GDM1 (cell line): ENCODE data around the gene ARL6IP1.
"Not testable (repeated sequence)": the region's sequence is repeated elsewhere in the genome, so short reads cannot be mapped to it uniquely, and the experiment has no call there.

Experiments
- DNase-seq: peaks from one replicate; lab custom pipeline; 2025; lab: John Stamatoyannopoulos, UW

Gene ARL6IP1

DNA sequence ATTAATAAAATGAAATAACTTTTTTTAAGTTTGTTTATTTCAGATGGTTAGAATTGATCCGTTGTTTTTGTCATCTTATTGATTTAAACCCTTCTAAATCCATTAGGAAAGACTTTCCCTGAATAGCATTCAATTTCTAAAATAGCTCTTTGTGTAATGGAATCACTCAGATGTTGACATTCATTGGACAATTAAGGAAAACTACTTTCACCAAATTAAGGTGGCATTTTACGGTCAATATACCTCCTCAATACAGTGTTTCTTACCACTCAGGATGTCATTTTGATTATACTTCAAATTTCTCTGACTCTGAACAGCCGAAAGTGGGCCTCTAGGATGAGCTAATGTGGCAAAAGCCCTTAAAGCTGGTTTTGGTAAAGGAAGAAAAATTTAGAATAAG is 1.8 kb downstream of the ARL6IP1 start:
- DNase-seq, result no peak

GRCh38 chr16:18797746-18798145 is 3.6 kb downstream of the ARL6IP1 start:
- DNase-seq, result no peak

DNA sequence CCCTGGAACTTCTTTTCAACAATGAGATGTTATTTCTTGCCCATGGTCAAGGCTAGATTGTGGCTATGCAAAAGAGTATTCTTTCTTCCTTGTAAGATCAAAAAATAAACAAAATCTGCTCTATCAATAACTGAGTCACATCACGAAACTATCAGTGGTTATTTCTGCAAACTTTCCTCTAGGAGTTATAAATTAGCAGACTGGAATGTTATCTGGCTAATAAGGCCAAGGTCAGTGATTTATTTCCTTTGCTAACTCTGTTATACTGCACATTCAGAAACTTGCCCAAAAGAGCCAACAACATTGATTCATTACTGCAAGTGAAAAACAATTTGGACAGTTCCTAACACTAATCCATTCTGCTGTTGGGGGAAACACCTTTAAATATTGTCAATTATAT is 5.0 kb downstream of the ARL6IP1 start:
- no peak for DNase-seq

DNA sequence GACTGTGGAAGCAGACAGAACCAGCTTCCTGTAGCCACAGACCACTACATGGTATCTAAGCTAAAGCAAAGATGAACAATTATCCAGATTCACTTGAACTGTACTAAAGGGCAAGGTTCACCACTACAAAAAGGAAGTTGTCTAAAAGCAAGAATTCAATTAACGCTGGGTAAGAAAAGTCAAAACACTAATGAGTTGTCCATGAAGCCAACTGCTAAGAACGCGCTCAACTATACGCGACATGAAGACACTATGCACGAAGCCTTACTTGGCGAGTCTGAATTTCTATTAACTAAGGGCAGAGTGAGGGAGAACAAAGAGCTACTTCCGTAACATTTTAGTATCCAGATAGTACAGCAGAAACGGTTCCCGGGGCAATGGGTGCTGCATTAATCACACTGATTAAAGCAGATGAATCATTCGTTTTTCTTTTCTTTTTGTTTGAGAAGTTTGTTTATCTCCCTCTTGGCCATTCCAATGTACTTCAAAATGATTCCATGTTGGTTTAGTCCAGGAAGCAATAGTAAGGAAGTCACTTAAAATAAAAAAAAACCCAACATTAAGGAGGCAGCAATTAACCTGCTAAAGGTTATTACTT is 8.4 kb downstream of the ARL6IP1 start:
- no peak for DNase-seq

DNA sequence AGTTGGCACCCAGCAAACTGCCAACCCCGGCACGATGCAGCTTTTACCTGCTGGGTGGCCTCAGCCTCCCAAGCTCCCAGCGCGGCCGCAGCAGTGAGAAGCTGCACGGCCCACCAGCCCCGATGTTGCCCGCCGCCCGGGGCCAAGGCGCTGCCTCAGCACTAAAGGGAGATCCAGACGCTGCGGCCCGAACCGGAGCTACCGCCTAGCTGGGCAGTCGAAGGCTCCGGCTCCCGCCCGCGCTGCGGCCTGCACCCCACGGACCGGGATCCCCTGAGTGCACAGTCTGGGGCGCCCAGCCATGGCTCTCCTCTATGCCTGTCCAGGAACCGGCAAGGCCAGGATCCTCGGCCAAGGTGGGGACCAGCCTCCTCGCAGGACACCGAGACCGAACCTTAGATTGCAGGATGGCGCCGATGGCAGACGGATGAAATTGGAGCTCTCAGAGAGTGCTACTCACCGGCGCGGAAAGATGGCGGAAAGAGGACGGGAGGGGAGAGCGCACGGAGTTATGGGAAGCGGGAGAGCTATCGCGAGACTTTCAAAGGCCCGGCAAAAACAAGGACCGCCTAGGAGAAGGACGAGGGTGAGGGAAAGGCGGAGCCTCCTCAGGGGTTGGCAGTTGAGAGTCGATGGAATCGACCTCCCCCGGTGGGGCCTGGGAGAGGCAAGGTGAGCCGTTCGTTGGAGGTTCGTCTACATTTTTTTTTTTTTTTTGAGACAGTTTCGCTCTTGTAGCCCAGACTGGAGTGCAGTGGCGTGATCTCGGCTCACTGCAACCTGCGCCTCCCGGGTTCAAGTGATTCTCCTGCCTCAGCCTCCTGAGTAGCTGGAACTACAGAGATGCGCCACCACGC is 11.3 kb downstream of the ARL6IP1 start, which contains the start of gene RPS15A:
RPS15A (minus strand) TSS at position 485 of the 857 bp plus-strand sequence. CDS start 1,221 bp downstream, outside the sequence.
- peak; percentile 91 for DNase-seq

GRCh38 chr16:18789515-18789849 is 11.9 kb downstream of the ARL6IP1 start:
- no peak for DNase-seq

DNA sequence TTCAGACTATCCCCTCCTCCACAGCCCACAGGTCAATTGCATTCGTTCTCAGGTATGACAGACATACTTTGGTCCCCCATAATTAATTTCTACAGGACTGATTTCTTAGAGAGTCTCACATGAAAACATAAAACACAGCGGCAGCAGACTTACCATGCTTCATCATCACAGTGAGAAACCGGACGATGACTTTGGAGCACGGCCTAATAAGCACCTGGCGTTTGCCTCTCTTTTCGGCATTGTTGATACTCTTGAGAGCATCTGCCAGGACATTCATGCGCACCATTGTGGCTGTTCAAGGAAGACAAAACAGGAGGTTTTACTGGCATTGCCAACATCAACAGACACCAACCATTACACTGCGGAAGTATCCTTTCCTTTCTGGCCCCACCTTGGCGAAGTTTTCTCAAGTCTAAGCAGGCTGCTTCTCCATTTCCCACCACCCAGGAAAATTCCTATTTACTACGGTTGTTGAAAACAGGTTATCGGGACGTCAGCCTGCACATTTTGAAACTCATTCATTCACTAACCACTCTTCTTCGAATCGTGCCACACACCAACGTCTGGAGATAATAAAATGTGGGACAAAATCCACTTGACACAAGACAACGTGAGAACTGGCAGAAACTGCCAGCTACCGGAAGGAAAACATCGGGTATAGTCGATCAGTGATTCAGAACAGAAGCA is 12.4 kb downstream of the ARL6IP1 start:
- no peak for DNase-seq

DNA sequence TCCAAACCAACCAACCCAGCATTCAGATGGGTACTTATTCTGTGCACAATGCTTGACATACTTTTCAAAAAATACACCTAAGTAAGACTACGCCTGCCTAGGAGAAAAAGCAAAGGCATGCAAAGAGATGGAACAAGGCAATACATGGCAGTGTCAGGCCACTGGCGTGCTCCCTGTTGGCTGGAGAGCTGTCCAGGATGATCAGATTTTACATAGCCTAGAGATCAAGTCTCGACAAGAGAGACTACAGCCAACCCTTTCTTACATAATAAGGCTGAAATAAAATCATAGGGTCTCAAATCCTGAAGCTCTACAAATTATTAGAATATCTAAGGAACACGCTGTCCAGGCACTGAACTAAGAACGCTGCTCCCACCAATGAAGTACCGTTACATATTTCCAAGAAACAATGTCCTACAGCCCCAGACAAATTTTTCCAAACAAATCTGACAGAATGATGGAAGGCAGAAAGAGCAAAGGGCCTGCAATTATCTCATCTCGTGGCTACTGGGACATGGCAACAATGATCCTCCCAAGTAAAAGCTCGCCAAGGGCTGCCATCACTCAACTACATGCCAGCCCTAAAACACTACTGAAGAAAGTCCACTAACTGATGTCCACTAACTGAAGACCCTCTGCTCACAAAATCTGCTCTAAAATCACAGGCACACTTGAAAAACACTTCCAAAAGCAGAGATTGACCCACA is 16.3 kb downstream of the ARL6IP1 start:
- DNase-seq, result no peak

DNA sequence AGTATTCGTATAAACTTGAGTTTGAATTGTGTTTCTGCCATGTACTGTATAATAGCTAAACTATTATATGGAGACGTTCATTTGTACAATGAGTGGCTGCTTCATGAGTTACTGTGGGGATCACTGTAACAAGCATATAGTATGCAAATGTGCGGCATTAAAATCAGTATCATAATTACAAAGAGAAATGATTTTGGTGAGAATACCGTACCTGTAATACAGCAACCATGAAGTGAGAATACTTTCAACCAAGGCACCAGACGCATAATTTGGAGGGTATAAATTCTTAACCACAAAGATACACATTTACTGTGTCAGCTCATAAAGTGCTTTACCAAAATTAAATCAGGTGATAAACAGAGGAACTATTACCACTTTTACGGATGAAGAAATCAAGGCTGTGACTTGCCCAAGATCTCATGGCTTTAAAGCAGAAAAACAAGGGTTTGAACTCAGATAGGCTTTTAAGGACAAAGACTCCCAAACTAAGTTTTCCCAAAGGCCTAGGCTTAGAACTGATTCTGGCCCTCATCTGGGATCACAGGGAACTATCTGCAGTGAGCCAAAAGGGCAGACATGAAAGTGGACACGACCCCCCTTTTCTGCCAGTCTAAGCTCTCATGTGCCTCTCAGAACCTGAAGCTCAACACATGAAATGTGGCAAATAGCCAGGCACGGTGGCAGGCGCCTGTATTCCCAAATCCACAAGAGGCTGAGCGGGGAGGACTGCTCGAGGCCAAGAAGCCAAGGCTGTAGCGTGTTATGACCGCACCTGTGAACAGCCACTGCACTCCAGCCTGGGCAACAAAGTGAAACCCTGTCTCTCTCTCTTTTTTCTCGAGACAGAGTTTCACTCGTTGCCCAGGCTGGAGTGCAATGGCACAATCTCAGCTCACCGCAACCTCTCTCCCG is 17.7 kb downstream of the ARL6IP1 start:
- no peak for DNase-seq

DNA sequence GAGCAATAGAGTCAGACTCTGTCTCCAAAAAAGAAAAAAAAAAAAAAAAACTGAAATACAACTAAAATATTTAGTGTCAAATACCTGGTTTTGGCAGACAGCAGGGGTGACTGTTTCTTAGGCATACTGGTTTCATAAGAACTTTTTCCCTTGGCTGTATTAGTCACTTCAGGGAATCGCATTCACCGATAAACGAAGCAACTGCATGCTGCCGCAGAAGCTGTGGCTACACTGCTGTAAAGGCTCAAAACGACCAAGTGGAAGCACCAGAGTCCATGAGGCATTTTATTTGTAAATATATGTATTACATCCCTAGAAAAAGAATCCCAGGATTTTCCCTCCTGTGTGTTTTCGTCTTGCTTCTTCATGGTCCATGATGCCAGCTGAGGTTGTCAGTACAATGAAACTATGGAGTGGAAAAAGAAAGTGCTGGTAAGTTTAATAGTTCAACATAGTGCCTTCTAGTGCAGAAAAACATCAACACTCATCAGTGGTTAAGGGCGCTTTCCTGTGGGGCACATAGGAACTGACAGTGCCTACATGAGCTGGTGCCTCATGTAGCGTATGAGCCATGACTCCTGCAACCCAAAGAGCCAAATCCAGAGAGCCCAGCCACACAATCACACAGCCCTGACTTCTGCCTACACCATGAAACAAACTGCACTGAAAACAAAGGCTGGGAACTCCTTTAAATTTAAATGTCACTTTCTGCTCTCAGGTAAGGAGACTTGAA is 18.5 kb downstream of the ARL6IP1 start:
- DNase-seq, result no peak

- not testable (repeated sequence) for DNase-seq
These were observed 20.1 kb downstream of the ARL6IP1 start for GRCh38 chr16:18781232-18781631.

- DNase-seq, result not testable (repeated sequence)
These were observed 20.8 kb downstream of the ARL6IP1 start for GRCh38 chr16:18780460-18781026.

DNA sequence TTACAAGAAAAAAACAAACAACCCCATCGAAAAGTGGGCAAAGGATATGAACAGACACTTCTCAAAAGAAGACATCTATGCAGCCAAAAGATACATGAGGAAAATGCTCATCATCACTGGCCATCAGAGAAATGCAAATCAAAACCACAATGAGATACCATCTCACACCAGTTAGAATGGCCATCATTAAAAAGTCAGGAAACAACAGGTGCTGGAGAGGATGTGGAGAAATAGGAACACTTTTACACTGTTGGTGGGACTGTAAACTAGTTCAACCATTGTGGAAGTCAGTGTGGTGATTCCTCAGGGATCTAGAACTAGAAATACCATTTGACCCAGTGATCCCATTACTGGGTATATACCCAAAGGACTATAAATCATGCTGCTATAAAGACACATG is 23.7 kb downstream of the ARL6IP1 start:
- not testable (repeated sequence) for DNase-seq

DNA sequence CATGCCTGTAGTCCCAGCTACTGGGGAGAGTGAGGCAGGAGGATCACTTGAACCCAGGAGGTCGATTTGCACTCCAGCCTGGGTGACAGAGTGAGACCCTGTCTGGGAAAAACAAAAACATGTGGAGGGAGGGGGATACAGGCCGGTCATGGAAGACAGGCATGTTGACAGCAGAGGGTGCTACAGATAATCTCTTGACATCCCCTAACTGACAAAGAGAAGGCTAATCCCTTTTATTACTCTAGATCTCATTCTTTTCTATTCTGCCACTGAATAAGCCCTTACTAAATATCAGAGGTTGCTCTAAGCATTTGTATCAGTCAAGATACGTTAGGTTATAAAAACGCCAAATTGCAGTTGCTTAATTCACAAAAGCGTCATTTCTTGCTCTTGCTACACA is 25.0 kb downstream of the ARL6IP1 start:
- DNase-seq, result not testable (repeated sequence)

DNA sequence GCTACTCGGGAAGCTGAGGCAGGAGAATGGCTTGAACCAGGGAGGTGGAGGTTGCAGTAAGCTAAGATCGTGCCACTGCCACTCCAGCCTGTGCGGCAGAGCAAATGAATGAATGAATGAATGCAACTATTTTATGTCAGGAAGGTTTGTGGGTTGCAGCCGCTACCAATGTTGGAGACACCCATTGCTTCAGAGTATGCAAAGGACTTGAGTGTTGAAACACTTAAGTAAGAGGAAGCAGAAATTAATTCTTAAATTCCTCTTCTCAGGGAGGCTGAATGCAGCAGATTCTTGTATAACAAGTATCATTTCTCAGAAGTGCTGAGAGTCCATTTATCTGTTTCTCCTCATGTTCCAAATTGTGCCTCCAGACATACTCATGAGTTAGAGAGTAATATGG is 26.7 kb downstream of the ARL6IP1 start:
- not testable (repeated sequence) for DNase-seq

DNA sequence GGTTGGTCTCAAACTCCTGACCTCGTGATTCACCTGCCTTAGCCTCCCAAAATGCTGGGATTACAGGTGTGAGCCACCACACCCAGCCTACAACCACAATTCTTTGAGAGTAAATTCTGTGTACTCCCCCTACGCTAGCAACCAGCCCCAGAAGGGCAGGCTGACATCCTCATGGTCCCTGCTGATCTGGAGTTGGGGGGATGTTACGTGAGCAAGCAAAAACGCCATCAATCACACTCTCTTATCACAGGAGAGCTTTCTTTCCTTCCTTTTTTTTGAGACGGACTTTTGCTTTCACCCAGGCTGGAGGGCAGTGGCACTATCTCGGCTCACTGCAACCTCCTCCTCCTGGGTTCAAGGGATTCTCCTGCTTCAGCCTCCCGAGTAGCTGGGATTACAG is 29.2 kb downstream of the ARL6IP1 start:
- not testable (repeated sequence) for DNase-seq

DNA sequence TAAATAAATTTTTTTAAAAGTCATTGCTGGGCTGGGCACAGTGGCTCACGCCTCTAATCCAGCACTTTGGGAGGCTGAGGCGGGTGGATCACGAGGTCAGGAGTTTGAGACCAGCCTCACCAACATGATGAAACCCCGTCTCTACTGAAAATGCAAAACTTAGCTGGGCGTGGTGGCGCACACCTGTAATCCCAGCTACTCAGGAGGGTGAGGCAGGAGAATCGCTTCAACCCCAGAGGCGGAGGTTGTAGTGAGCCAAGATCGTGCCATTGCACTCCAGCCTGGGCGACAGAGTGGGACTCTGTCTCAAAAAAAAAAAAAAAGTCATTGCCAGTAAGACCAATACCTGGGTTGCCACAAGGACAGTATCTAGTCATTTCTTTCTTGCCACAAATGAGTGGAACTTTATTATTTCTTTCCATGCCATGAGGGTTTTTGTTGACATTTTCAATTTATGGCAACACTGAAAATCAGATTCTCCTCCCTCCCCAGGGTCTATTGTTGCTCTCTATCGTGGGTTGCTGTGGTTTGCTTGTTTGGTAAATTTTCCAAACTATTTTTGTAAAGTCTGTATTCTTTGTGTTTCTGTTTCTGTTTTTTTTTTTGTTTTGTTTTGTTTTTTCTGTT is 30.9 kb downstream of the ARL6IP1 start:
- not testable (repeated sequence) for DNase-seq

DNA sequence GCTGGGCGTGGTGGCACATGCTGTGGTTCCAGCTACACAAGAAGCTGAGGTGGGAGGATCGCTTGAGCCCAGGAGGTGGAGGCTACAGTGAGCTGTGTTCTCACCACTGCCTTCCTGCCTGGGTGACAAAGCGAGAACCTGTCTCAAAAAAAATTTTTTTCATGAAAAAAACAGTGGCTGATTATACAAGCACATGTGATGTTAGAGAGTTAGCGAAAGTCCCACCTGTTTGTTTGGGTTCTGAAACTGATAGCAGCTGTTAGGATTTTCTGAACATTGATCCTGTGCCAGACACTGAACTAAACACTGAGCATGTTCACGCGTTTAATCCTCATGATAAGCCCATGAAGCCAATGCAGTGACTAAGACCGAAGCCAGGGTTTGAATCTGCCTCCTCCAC is 34.1 kb downstream of the ARL6IP1 start:
- DNase-seq, result not testable (repeated sequence)

- DNase-seq, result not testable (repeated sequence)
These were observed 38.6 kb downstream of the ARL6IP1 start for GRCh38 chr16:18762713-18763112.
